ENCODE data around the gene MLLT10. TPM values are rescaled to one million over a fixed set of nuclear protein-coding genes. Genes with fewer than 3 reads are reported as not detected.

Gene MLLT10
- total and polyA plus RNA-seq, 4 donors = 23.1 to 55.5 (median 32.6) TPM

DNA sequence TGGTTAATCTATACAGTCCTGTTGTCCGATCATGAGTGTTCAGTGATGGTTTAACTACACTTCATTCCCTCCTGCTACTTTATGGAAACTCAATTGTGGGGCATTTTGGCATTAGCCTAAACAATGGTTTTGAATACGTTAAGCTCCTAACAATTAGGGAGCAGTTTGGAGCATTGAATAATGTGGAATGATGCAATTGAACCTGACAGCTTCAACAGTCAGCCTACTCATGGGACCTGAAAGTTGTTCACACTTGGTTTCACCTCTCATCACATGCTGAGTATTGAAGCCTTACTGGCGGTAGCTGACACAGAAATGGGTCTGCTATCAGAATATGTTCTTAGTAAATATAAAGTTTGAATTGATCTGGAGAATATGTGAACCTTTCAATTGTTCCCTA is 186.1 kb downstream of the MLLT10 start:
- no CpG with 5 or more reads among the region's 3 CpGs for WGBS (ENCODE audit: insufficient coverage)
- no peaks in the 10 kb centered on the region for H3K9me3 ChIP-seq (ENCODE audit: control insufficient read depth, insufficient read depth, low read length)
- H3K27ac ChIP-seq (ENCODE audit: low read depth, low read length) = no peak overlapping the region
- no peaks in the 10 kb centered on the region for H3K36me3 ChIP-seq (ENCODE audit: control insufficient read depth, insufficient read depth, low read length)
- no peak overlapping the region for H3K4me3 ChIP-seq (ENCODE audit: low read depth, low read length)
- DNase-seq (ENCODE audit: low read depth in 4 of 6, low spot score in 6 of 6) = peak in 2 of 6 donors; percentile 16 to 24
- peaks cover under 1% of the 10 kb centered on the region for H3K4me1 ChIP-seq (ENCODE audit: control insufficient read depth, insufficient read depth, low read length)
- no peaks in the 10 kb centered on the region for H3K27me3 ChIP-seq (ENCODE audit: control insufficient read depth, insufficient read depth, low read length)

DNA sequence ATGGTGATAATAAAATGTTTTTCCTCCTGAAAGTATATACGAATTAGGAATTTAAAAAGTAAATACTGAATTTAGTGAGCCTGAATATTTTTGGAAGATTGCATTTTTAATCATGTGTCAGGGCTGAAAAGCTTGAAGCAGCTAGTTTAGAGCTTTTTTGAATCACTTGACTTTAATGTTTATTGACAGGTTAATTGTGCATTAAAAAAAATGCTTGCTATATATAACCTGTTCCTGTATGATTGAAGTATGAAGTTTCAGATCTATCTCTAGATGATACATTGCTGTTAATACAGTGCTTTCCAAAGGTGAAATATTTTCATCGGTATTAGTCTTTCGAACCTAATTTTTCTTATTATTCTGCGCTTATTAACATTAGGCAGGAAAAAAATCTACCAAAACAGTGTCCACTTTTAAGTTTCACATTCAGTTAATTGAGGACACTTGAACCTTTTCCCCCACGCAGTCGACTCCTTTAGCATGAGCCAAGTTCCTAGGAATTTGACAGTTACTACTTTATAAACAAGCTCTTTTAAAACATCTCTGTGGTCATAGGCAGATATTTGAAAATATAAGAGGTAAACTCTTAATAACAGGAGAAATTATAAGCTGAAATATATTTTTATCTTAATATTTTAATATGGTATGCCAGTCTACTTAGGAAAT is 187.1 kb downstream of the MLLT10 start:
- no peak for DNase-seq (ENCODE audit: low read depth in 4 of 6, low spot score in 6 of 6)
- Histone ChIP-seq H3K36me3 (ENCODE audit: control insufficient read depth, insufficient read depth, low read length) (no peaks in the 10 kb centered on the region), H3K4me3 (ENCODE audit: low read depth, low read length) (no peak overlapping the region), H3K9me3 (ENCODE audit: control insufficient read depth, insufficient read depth, low read length) (no peaks in the 10 kb centered on the region), H3K27me3 (ENCODE audit: control insufficient read depth, insufficient read depth, low read length) (no peaks in the 10 kb centered on the region), H3K4me1 (ENCODE audit: control insufficient read depth, insufficient read depth, low read length) (peaks cover 5% of the 10 kb centered on the region), H3K27ac (ENCODE audit: low read depth, low read length) (no peak overlapping the region)
- WGBS (ENCODE audit: insufficient coverage) = 93% methylated on average over 2 of the region's 6 CpGs

DNA sequence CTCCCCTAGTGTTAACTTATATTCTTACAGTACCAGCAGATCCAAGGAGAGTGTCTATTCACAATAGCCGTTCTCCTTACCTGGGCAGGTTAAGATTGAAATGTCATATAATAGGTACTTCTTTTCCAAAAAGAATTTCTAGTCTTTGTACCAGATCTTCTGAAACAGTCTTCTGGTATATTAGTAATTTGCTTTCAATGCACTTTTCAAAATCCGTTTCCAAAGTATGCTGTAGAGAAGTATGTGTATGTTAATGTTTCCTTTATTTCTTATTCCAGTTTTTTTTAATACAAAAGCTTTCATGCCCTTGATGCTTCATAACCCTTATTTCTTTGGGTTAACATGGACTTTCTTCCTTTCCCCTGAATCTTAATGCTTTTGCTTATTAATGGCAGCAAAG is 188.2 kb downstream of the MLLT10 start:
- Histone ChIP-seq H3K4me3 (ENCODE audit: low read depth, low read length) (no peak overlapping the region), H3K9me3 (ENCODE audit: control insufficient read depth, insufficient read depth, low read length) (no peaks in the 10 kb centered on the region), H3K27ac (ENCODE audit: low read depth, low read length) (no peak overlapping the region), H3K4me1 (ENCODE audit: control insufficient read depth, insufficient read depth, low read length) (peaks cover 5% of the 10 kb centered on the region), H3K36me3 (ENCODE audit: control insufficient read depth, insufficient read depth, low read length) (no peaks in the 10 kb centered on the region), H3K27me3 (ENCODE audit: control insufficient read depth, insufficient read depth, low read length) (no peaks in the 10 kb centered on the region)
- WGBS (ENCODE audit: insufficient coverage) = no CpG with 5 or more reads among the region's 2 CpGs
- no peak for DNase-seq (ENCODE audit: low read depth in 4 of 6, low spot score in 6 of 6)

DNA sequence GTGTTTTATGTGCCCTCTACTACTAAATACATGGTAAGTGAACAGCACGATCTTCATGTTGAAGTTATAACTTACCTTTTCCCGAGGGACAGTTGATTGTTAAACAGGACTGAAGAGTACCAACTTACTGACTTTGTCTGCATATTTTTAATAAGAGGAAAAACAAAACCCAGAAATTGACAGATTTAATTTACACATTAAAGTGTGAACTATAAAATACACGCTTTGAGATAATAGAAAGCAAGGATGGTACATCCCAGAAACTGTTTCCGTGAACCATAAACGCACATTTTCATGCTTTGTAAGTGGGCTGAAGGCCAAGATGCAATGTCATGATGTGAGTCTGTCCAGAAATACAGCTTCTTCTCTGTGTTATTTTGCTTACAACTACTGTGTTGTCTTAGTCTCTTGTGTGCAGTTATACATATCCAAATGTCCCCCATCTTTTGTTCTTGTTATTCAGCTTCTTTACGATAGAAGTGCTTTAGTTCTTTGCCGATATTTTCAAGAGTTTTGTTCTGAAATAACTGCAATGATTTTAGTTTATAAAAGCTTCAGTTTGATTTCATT is 190.1 kb downstream of the MLLT10 start:
- peaks cover 5% of the 10 kb centered on the region for H3K4me1 ChIP-seq (ENCODE audit: control insufficient read depth, insufficient read depth, low read length)
- DNase-seq (ENCODE audit: low read depth in 4 of 6, low spot score in 6 of 6) = peak in 2 of 6 donors; percentile 43 to 57
- H3K4me3 ChIP-seq (ENCODE audit: low read depth, low read length) = no peak overlapping the region
- no peaks in the 10 kb centered on the region for H3K9me3 ChIP-seq (ENCODE audit: control insufficient read depth, insufficient read depth, low read length)
- no peaks in the 10 kb centered on the region for H3K27me3 ChIP-seq (ENCODE audit: control insufficient read depth, insufficient read depth, low read length)
- WGBS (ENCODE audit: insufficient coverage) = no CpG with 5 or more reads among the region's 7 CpGs
- peak overlapping the region; percentile 79 for H3K27ac ChIP-seq (ENCODE audit: low read depth, low read length)
- no peaks in the 10 kb centered on the region for H3K36me3 ChIP-seq (ENCODE audit: control insufficient read depth, insufficient read depth, low read length)

DNA sequence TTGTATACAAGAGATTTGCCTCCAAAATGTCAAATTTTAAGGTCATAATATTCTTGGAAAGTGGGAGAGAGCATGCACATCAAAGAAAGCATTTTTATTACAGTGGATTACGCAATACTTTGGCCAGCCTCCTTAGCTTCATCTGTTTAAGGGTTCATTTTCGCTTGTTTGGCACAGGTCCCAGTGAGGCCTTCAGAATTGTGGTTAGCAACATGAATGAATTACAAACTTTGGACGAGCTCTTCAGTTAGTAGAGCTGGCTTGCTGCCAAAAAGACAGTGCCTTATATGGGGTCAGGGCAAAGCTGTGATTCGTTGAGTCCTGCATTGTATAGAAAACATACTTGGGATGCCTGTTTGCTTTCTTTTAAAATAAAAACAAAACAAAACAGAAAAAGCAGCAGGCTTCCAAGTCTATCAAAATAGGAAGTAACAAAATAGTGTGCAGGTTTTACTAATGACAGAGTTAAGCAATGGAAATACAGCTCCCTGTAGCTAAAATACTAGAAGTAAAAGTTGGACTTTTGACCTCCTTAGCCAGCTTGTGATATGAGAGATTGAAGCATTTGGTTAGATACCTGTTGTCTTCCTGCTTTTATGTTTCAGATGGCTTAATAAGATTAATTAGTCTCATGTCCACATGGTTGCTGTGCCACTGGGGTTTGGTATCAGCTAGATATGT is 190.8 kb downstream of the MLLT10 start:
- H3K27me3 ChIP-seq (ENCODE audit: control insufficient read depth, insufficient read depth, low read length) = no peaks in the 10 kb centered on the region
- H3K36me3 ChIP-seq (ENCODE audit: control insufficient read depth, insufficient read depth, low read length) = no peaks in the 10 kb centered on the region
- H3K4me3 ChIP-seq (ENCODE audit: low read depth, low read length) = peak overlapping the region; percentile 10
- peak overlapping the region; percentile 79 for H3K27ac ChIP-seq (ENCODE audit: low read depth, low read length)
- peak; percentile 82 to 98 (median 89) for DNase-seq (ENCODE audit: low read depth in 4 of 6, low spot score in 6 of 6)
- peaks cover 5% of the 10 kb centered on the region for H3K4me1 ChIP-seq (ENCODE audit: control insufficient read depth, insufficient read depth, low read length)
- H3K9me3 ChIP-seq (ENCODE audit: control insufficient read depth, insufficient read depth, low read length) = no peaks in the 10 kb centered on the region
- 4% methylated on average over 3 of the region's 4 CpGs for WGBS (ENCODE audit: insufficient coverage)

DNA sequence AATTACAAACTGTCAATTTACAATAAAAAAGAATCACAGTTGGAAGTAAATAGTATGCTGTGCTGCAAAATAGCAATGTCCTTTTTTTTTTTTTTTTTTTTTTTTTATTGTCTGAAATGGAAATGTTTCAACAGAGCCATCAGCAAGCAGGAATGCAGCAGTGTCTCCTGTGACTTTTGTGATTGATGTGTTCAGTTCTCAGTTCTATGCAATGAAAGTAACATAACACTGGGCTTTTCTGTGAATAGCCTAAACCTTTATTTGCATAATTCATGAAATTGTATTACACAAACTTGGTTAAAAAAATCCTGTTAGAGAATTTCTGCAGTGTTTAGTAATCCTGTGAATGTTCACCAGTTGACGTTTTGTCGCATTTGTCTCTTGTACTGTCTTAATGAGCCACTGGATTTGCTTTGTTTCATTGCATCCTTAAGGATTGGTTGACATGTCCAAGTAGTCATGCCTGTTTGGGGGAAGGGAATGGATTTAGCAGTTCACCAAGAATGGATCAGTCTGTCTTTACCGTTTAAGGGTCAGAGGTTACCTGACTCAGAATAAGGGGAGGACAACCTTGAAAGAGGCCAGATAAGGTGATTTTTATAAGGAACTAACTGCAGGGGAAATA is 192.7 kb downstream of the MLLT10 start:
- 57% methylated on average over 3 of the region's 3 CpGs for WGBS (ENCODE audit: insufficient coverage)
- Histone ChIP-seq H3K27ac (ENCODE audit: low read depth, low read length) (no peak overlapping the region), H3K4me1 (ENCODE audit: control insufficient read depth, insufficient read depth, low read length) (peaks cover 5% of the 10 kb centered on the region), H3K4me3 (ENCODE audit: low read depth, low read length) (no peak overlapping the region), H3K9me3 (ENCODE audit: control insufficient read depth, insufficient read depth, low read length) (no peaks in the 10 kb centered on the region), H3K27me3 (ENCODE audit: control insufficient read depth, insufficient read depth, low read length) (no peaks in the 10 kb centered on the region), H3K36me3 (ENCODE audit: control insufficient read depth, insufficient read depth, low read length) (no peaks in the 10 kb centered on the region)
- DNase-seq (ENCODE audit: low read depth in 4 of 6, low spot score in 6 of 6) = peak in 2 of 6 donors; percentile 12 to 31

DNA sequence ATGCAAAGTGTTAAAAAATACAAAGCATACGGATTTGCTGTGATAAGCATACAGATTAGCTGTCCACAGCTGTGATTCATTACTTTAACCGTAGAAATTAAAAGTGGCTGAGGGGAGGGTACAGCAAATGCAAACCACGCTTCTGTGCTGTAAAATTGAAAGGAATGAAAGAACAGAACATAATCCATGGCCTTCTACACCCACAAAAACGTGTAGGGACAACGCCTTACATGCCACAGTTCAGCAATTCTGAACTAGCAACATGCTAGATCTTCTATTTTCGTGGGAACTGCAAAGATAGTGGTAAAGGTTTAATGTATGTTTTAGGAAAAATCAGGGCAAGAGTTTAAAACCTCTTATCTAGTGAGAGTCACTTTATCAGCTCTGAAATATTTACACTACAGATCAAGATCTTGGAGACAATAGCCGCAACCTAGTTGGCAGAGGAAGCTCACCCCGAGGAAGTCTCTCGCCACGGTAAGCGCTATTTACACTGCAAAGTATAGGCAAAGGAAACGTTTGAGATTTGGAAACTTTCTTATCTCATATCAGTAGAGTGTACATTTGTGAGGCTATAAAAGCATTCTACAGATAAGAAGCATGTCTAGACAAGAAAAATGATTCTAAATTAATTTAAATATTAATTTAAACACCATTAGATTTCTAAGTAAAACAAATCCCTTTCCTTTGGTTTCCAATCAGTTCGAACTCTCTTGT is 193.6 kb downstream of the MLLT10 start:
- Histone ChIP-seq H3K27me3 (ENCODE audit: control insufficient read depth, insufficient read depth, low read length) (no peaks in the 10 kb centered on the region), H3K4me3 (ENCODE audit: low read depth, low read length) (no peak overlapping the region), H3K4me1 (ENCODE audit: control insufficient read depth, insufficient read depth, low read length) (peaks cover 8% of the 10 kb centered on the region), H3K9me3 (ENCODE audit: control insufficient read depth, insufficient read depth, low read length) (no peaks in the 10 kb centered on the region), H3K27ac (ENCODE audit: low read depth, low read length) (no peak overlapping the region), H3K36me3 (ENCODE audit: control insufficient read depth, insufficient read depth, low read length) (no peaks in the 10 kb centered on the region)
- DNase-seq (ENCODE audit: low read depth in 4 of 6, low spot score in 6 of 6) = peak in 2 of 6 donors; percentile 44 to 49
- 17% methylated on average over 2 of the region's 13 CpGs for WGBS (ENCODE audit: insufficient coverage)

DNA sequence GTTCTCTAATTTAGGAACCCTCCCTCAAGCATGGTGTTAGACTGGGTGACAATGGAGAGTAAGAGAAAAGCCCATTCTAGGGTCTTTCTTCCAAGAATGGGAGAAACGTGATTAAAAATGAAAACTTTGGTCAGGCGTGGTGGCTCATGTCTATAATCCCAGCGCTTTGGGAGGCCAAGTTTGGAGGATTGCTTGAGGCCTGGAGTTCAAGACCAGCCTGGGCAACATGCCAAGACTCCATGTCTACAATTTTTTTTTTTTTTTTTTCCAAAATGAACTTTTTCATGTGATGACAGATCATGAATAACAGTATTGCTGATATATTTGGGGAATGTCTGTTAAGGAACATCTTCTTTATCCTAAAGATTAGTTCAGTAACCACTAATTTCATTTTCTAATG is 194.6 kb downstream of the MLLT10 start:
- no peaks in the 10 kb centered on the region for H3K36me3 ChIP-seq (ENCODE audit: control insufficient read depth, insufficient read depth, low read length)
- H3K27me3 ChIP-seq (ENCODE audit: control insufficient read depth, insufficient read depth, low read length) = no peaks in the 10 kb centered on the region
- no peaks in the 10 kb centered on the region for H3K9me3 ChIP-seq (ENCODE audit: control insufficient read depth, insufficient read depth, low read length)
- H3K4me3 ChIP-seq (ENCODE audit: low read depth, low read length) = no peak overlapping the region
- H3K27ac ChIP-seq (ENCODE audit: low read depth, low read length) = no peak overlapping the region
- H3K4me1 ChIP-seq (ENCODE audit: control insufficient read depth, insufficient read depth, low read length) = peaks cover 10% of the 10 kb centered on the region
- WGBS (ENCODE audit: insufficient coverage) = 100% methylated on average over 2 of the region's 3 CpGs
- DNase-seq (ENCODE audit: low read depth in 4 of 6, low spot score in 6 of 6) = no peak

DNA sequence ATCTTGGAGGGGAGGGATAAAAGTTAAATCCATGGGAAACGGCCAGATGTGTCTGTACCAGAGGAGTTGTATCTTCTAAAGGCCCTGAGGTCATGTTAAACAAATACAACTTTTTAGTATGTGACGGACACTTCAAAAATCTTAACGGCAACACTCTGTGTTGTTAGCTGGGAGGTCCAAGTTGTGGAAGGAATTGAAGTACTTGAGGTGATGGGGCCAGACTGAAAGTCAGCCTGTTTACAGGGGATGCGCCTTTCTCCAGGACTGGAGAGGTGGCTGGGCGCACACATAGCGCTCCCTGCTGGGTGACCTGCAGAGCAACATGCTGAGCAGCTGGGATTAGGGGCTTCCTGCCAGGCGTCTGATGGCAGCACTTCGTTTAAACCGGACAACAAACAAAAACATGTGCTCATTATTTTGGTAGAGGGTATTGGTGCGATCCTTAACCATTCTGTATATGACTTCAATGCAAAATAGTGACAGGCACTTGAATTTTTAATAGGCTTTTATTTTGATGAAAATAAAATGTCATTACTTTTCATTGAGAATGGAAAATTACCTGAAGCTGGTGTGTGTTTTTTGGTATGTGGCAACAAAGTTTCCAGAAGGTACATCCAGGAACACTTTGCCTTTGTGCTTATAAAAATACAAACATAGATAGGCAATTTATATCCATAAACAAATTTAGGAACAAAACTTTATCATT is 198.2 kb downstream of the MLLT10 start:
- no peak overlapping the region for H3K4me3 ChIP-seq (ENCODE audit: low read depth, low read length)
- peaks cover 8% of the 10 kb centered on the region for H3K36me3 ChIP-seq (ENCODE audit: control insufficient read depth, insufficient read depth, low read length)
- H3K4me1 ChIP-seq (ENCODE audit: control insufficient read depth, insufficient read depth, low read length) = peaks cover 7% of the 10 kb centered on the region
- no peak overlapping the region for H3K27ac ChIP-seq (ENCODE audit: low read depth, low read length)
- H3K9me3 ChIP-seq (ENCODE audit: control insufficient read depth, insufficient read depth, low read length) = no peaks in the 10 kb centered on the region
- H3K27me3 ChIP-seq (ENCODE audit: control insufficient read depth, insufficient read depth, low read length) = no peaks in the 10 kb centered on the region
- peak; percentile 19 to 88 (median 63) for DNase-seq (ENCODE audit: low read depth in 4 of 6, low spot score in 6 of 6)
- 21% methylated on average over 6 of the region's 10 CpGs for WGBS (ENCODE audit: insufficient coverage)

Measured in spinal cord (tissue), 10 donors.